OCI-LY7 (cell line): ENCODE data around the gene C15orf61. TPM values are rescaled to one million over a fixed set of nuclear protein-coding genes. Genes with fewer than 3 reads are reported as not detected.

Source experiments
- BruUV-seq: library from RNA; stranded (reverse); fragments of 400-500 nt; replicated peaks from 2 replicates; lab custom pipeline; 2021; lab: Mats Ljungman, UMichigan
- CTCF ChIA-PET: fragments of 300-600 bp; sonication (Branson Sonifier 250); formaldehyde crosslinking; loops from one replicate; lab custom pipeline; 2022; ENCODE audit warnings: antibody characterized with exemption; ENCODE audit not compliant: unreplicated experiment; lab: Charles Lee
- POLR2A ChIA-PET: fragments of 300-600 bp; sonication (Branson Sonifier 250); formaldehyde crosslinking; loops from one replicate; lab custom pipeline; 2022; ENCODE audit warnings: antibody characterized with exemption; lab: Charles Lee
- DNase-seq: peaks from one replicate; pipeline ENCODE4 v3.0.0-alpha.2; 2015; ENCODE audit warnings: low spot score
- H2AFZ ChIP-seq: fragments of 200-600 bp; sonication (generic), shearing (Covaris generic); 2 replicates; pipeline ENCODE4 v1.6.1; 2014; ENCODE audit warnings: mild to moderate bottlenecking, antibody characterized with exemption, low read length, moderate library complexity
- H3K27ac ChIP-seq: fragments of 200-600 bp; sonication (generic); 2 replicates; pipeline ENCODE4 v1.5.1; 2014; ENCODE audit warnings: mixed run types, low read depth, mild to moderate bottlenecking, moderate library complexity, low read length, inconsistent platforms; ENCODE audit not compliant: poor library complexity, severe bottlenecking
- H3K36me3 ChIP-seq: fragments of 200-600 bp; sonication (generic); 2 replicates; pipeline ENCODE4 v1.6.1; 2014; ENCODE audit warnings: mild to moderate bottlenecking, antibody characterized with exemption, low read length, moderate library complexity, mixed read lengths; ENCODE audit not compliant: insufficient read depth
- H3K4me1 ChIP-seq: fragments of 200-600 bp; sonication (generic); 2 replicates; pipeline ENCODE4 v1.5.1; 2014; ENCODE audit warnings: mild to moderate bottlenecking, low read length; ENCODE audit not compliant: insufficient read depth, poor library complexity, severe bottlenecking
- H3K4me2 ChIP-seq: fragments of 200-600 bp; sonication (generic); 2 replicates; pipeline ENCODE4 v1.6.1; 2014; ENCODE audit warnings: mild to moderate bottlenecking, low read length
- H3K4me3 ChIP-seq: fragments of 200-600 bp; sonication (generic); 2 replicates; pipeline ENCODE4 v1.5.1; 2014; ENCODE audit warnings: mild to moderate bottlenecking, low read depth, low read length; ENCODE audit not compliant: poor library complexity, severe bottlenecking
- H3K79me2 ChIP-seq: fragments of 200-600 bp; sonication (generic); 2 replicates; pipeline ENCODE4 v1.6.1; 2016; ENCODE audit warnings: low read depth, mild to moderate bottlenecking, low read length, moderate library complexity, mixed read lengths; ENCODE audit not compliant: insufficient read depth
- H3K9me2 ChIP-seq: fragments of 200-600 bp; sonication (generic); 2 replicates; pipeline ENCODE4 v1.6.1; 2016; ENCODE audit warnings: mild to moderate bottlenecking, low read length, mixed read lengths; ENCODE audit not compliant: insufficient read depth
- H3K9me3 ChIP-seq: fragments of 200-600 bp; sonication (generic); 2 replicates; pipeline ENCODE4 v1.6.1; 2014; ENCODE audit warnings: mild to moderate bottlenecking, mixed run types, low read length, mixed read lengths
- H4K20me1 ChIP-seq: fragments of 200-600 bp; sonication (generic); 2 replicates; pipeline ENCODE4 v1.6.1; 2014; ENCODE audit warnings: mild to moderate bottlenecking, antibody characterized with exemption, low read length, moderate library complexity, mixed read lengths; ENCODE audit not compliant: insufficient read depth
- EZH2phosphoT487 ChIP-seq: fragments of 200-600 bp; sonication (generic); IDR thresholded peaks from 2 replicates; pipeline ENCODE4 v1.6.1; 2018; ENCODE audit warnings: low read depth, borderline replicate concordance, mild to moderate bottlenecking, mixed run types, antibody characterized with exemption, low read length, moderate library complexity, mixed read lengths
- intact Hi-C: fragments of 100-400 bp; cut with micrococcal nuclease; formaldehyde crosslinking; loops from one replicate; pipeline ENCODE4 v1.10.0; 2022; ENCODE audit not compliant: unreplicated experiment
- total RNA-seq, 2 experiments: library from RNA; depleted of rRNA in 1 of 2; stranded (reverse); fragments of >200 nt in 1 of 2; shearing (Covaris generic) in 1 of 2; gene quantifications; 2 replicates each; pipeline ENCODE4 v1.2.3, GENCODE V29; 2014 to 2022
- TF ChIP-seq, protein P1 (sequence below): fragments of 200-600 bp; sonication (generic); conservative IDR thresholded peaks from 2 replicates; pipeline ENCODE4 v1.5.1; 2014; ENCODE audit warnings: mild to moderate bottlenecking, antibody characterized with exemption, low read length, moderate library complexity, mixed read lengths

C15orf61 gene
- total RNA-seq, 2 experiments from 2014 or later: 9.3 to 13.3 TPM

GRCh38 chr15:67547064-67547463 is 26.1 kb downstream of the C15orf61 start:
- Histone ChIP-seq H2AFZ (no peak overlapping the region), H3K4me2 (no peak overlapping the region), H3K4me3 (no peak overlapping the region), H3K27ac (no peak overlapping the region), H4K20me1 (no peaks in the 10 kb centered on the region; the same call in 1 of the 2 replicates), H3K9me3 (no peaks in the 10 kb centered on the region), H3K79me2 (peaks cover 17% of the 10 kb centered on the region; the same call in 1 of the 2 replicates), H3K36me3 (peaks cover 33% of the 10 kb centered on the region), H3K4me1 (peaks cover 53% of the 10 kb centered on the region), H3K9me2 (no peaks in the 10 kb centered on the region)
- no peak for TF ChIP-seq EZH2phosphoT487
- TF ChIP-seq, protein P1, sequence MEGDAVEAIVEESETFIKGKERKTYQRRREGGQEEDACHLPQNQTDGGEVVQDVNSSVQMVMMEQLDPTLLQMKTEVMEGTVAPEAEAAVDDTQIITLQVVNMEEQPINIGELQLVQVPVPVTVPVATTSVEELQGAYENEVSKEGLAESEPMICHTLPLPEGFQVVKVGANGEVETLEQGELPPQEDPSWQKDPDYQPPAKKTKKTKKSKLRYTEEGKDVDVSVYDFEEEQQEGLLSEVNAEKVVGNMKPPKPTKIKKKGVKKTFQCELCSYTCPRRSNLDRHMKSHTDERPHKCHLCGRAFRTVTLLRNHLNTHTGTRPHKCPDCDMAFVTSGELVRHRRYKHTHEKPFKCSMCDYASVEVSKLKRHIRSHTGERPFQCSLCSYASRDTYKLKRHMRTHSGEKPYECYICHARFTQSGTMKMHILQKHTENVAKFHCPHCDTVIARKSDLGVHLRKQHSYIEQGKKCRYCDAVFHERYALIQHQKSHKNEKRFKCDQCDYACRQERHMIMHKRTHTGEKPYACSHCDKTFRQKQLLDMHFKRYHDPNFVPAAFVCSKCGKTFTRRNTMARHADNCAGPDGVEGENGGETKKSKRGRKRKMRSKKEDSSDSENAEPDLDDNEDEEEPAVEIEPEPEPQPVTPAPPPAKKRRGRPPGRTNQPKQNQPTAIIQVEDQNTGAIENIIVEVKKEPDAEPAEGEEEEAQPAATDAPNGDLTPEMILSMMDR: no peak
- BruUV-seq: no TSS peak
- intact Hi-C loops: no loop called here
- ChIA-PET POLR2A (interaction anchor here (1.2 kb wide), 1 partner anchor 26 kb away, joined by 3 read pairs; no protein-coding TSS in a partner anchor), CTCF (no interaction called here)
- DNase-seq: no peak

- Histone ChIP-seq H2AFZ (no peak overlapping the region), H4K20me1 (no peaks in the 10 kb centered on the region; the same call in 1 of the 2 replicates), H3K9me2 (no peaks in the 10 kb centered on the region), H3K79me2 (peaks cover 16% of the 10 kb centered on the region; the same call in 1 of the 2 replicates), H3K9me3 (no peaks in the 10 kb centered on the region), H3K36me3 (peaks cover 40% of the 10 kb centered on the region), H3K4me2 (peak overlapping the region; percentile 50; the same call in 1 of the 2 replicates), H3K4me3 (no peak overlapping the region), H3K27ac (peak overlapping the region; percentile 27), H3K4me1 (peaks cover 53% of the 10 kb centered on the region)
- intact Hi-C loops: no loop called here
- POLR2A ChIA-PET: interaction anchor here (1.2 kb wide), 1 partner anchor 27 kb away, joined by 3 read pairs; no protein-coding TSS in a partner anchor
- CTCF ChIA-PET: no interaction called here
- no TSS peak for BruUV-seq
- TF ChIP-seq EZH2phosphoT487: no peak
- TF ChIP-seq, protein P1: no peak
- no peak for DNase-seq
These were observed 26.9 kb downstream of the C15orf61 start for GRCh38 chr15:67547836-67548235.

- H3K36me3 ChIP-seq: peaks cover 44% of the 10 kb centered on the region
- H3K79me2 ChIP-seq: peaks cover 11% of the 10 kb centered on the region; the same call in 1 of the 2 replicates
- no peaks in the 10 kb centered on the region; the same call in 1 of the 2 replicates for H4K20me1 ChIP-seq
- peak overlapping the region; percentile 50 for H3K4me2 ChIP-seq
- no peaks in the 10 kb centered on the region for H3K9me2 ChIP-seq
- H3K4me3 ChIP-seq: no peak overlapping the region
- TF ChIP-seq, protein P1: no peak
- TF ChIP-seq EZH2phosphoT487: no peak
- H3K9me3 ChIP-seq: no peaks in the 10 kb centered on the region
- H3K27ac ChIP-seq: peak overlapping the region; percentile 27
- no TSS peak for BruUV-seq
- intact Hi-C loops: no loop called here
- H3K4me1 ChIP-seq: peaks cover 48% of the 10 kb centered on the region
- no peak for DNase-seq
- CTCF ChIA-PET: no interaction called here
- no peak overlapping the region for H2AFZ ChIP-seq
- POLR2A ChIA-PET: interaction anchor here (1.2 to 1.9 kb wide), 2 partner anchors 9 to 28 kb away, joined by 3 to 9 read pairs; no protein-coding TSS in a partner anchor
These were observed 27.4 kb downstream of the C15orf61 start for GRCh38 chr15:67548236-67548852.
